NCI-H226 (cell line): Measurements from ENCODE around the gene ENTPD6.
"Not testable (repeated sequence)": the region's sequence is repeated elsewhere in the genome, so short reads cannot be mapped to it uniquely, and the experiment has no call there.

ENCODE experiments used
- DNase-seq: peaks from one replicate; pipeline ENCODE4 v3.0.0-alpha.2; 2015

The ENTPD6 gene

GRCh38 chr20:25259358-25259757 lies 63.8 kb downstream of the ENTPD6 start:
- no peak for DNase-seq

GRCh38 chr20:25259788-25260254 lies 64.3 kb downstream of the ENTPD6 start:
- no peak for DNase-seq

GRCh38 chr20:25260770-25261437 lies 65.4 kb downstream of the ENTPD6 start:
- DNase-seq, result not testable (repeated sequence)

- DNase-seq, result no peak
These were observed 73.7 kb downstream of the ENTPD6 start for GRCh38 chr20:25269057-25269832.

GRCh38 chr20:25269833-25270170 lies 74.3 kb downstream of the ENTPD6 start:
- no peak for DNase-seq

GRCh38 chr20:25270829-25271251 lies 75.3 kb downstream of the ENTPD6 start:
- DNase-seq, result no peak

GRCh38 chr20:25271486-25272222 lies 76.1 kb downstream of the ENTPD6 start:
- no peak for DNase-seq

GRCh38 chr20:25272223-25273000 lies 76.9 kb downstream of the ENTPD6 start:
- DNase-seq, result no peak

- no peak for DNase-seq
These were observed 77.5 kb downstream of the ENTPD6 start for GRCh38 chr20:25273046-25273445.

- DNase-seq, result no peak
These were observed 78.2 kb downstream of the ENTPD6 start for GRCh38 chr20:25273541-25274358.

GRCh38 chr20:25274481-25274880 lies 79.0 kb downstream of the ENTPD6 start:
- DNase-seq, result no peak

- DNase-seq, result no peak
These were observed 79.6 kb downstream of the ENTPD6 start for GRCh38 chr20:25274891-25275812.

GRCh38 chr20:25275813-25276532 lies 80.5 kb downstream of the ENTPD6 start:
- no peak for DNase-seq
